NK-92 (cell line): Measurements from ENCODE around the gene N4BP2.
"Not testable (repeated sequence)": the region's sequence is repeated elsewhere in the genome, so short reads cannot be mapped to it uniquely, and the experiment has no call there.

Experiments used
- DNase-seq: peaks from one replicate; lab custom pipeline; 2025; ENCODE audit not compliant: unreplicated experiment; lab: John Stamatoyannopoulos, UW

The N4BP2 gene

GRCh38 chr4:40087799-40088366 is 31.2 kb downstream of the N4BP2 start:
- DNase-seq: no peak

DNA sequence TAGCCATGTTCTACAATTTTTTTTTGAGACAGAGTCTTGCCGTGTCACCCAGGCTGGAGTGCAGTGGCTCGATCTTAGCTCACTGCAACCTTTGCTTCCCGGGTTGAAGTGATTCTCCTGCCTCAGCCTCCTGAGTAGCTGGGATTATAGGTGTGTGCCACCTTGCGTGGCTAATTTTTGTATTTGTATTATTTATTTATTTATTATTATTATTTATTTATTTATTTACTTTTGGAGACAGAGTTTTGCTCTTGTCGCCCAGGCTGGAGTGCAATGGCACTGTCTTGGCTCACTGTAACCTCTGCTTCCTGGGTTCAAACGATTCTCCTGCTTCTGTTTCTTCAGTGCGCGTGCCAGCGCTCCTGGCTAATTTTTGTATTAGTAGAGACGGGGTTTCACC is 36.8 kb downstream of the N4BP2 start:
- DNase-seq: not testable (repeated sequence)

DNA sequence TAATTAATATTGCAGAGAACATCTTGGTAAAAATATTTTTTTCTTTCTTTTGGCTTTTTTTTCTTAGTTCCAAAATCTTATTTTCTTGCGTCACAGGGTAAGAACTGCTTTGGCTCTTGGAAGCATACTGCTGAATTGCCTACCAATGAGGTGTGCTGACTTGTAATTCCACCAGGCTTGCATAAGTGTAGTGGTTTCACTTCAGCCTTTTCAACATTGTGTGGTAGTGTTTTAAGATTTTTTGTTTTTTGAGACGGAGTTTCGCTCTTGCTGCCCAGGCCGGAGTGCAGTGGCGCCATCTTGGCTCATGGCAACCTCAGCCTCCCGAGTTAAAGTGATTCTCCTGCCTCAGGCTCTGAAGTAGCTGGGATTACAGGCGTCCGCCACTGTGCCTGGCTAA is 42.4 kb downstream of the N4BP2 start:
- DNase-seq: no peak

- DNase-seq: not testable (repeated sequence)
These were observed 50.5 kb downstream of the N4BP2 start for GRCh38 chr4:40107150-40107549.

GRCh38 chr4:40112027-40112792 is 55.6 kb downstream of the N4BP2 start:
- DNase-seq: no peak

DNA sequence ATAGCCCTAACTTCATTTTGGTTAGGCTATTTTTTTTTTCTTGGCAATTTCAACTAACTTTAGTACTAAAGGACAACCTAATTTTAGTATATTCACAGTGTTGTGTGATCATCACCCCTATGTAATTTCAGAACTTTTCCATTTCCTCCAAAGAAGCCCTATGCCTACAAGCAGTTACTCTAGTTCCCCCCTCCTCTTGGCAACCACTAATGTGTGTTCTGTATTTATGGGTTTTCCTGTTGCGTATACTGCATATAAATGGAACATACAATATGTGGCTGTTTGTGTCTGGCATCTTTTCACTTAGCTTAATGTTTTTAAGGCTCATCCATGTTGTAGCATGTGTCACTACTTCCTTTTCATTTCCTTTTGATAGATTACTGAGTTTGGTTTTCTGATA is 57.6 kb downstream of the N4BP2 start:
- DNase-seq: no peak

GRCh38 chr4:40118861-40119260 is 62.2 kb downstream of the N4BP2 start:
- no peak for DNase-seq

- no peak for DNase-seq
These were observed 62.7 kb downstream of the N4BP2 start for GRCh38 chr4:40119344-40119743.

- no peak for DNase-seq
These were observed 64.9 kb downstream of the N4BP2 start for GRCh38 chr4:40121515-40121914.

DNA sequence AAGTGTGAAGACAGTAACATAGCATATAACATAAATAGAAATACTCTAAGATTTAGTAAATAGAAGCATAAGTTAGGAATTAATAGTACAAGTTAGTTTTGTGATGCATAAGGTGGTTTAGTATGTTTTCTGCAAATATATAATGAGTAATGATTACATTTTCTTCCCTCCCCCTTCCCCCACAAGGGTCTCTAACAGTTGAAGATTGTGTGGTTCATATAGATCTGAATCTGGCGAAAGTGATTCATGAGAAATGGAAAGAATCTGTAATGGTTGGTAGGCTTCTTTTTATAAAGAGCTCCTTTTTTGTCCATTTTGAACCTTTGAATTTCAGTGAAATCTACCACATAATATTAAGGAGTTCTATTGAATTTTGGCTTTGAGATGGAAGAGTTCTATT is 66.3 kb downstream of the N4BP2 start:
- DNase-seq: no peak

GRCh38 chr4:40124690-40125089 is 68.0 kb downstream of the N4BP2 start:
- DNase-seq: no peak

DNA sequence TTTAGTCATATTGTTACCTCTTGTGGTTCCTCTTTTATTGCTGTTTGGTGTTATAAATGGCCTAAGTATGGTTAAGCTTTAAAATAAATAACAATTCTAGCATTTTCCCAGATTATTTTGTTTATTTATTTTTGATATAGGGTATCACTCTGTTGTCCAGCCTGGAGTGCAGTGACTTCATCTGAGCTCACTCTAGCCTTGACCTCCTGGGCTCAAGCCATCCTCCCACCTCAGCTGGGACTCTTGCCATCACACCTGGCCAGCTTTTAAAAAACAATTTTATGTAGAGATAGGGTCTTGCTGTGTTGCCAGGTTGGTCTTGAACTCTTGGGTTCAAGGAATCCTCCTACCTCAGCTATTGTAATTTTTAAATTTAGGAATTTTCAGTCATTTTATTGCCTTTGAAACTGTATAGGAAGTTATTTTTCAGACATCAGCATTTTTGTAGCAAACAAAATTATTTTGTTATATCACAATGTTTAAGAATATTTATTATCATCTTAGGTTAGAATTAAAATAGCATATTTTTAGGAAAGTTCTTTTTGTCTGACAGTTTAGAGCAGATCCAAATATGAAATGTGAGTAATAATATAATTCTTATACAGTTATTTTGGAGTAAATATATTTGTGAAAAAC is 73.9 kb downstream of the N4BP2 start:
- no peak for DNase-seq

GRCh38 chr4:40132816-40133215 is 76.2 kb downstream of the N4BP2 start:
- DNase-seq: no peak

- no peak for DNase-seq
These were observed 77.7 kb downstream of the N4BP2 start for GRCh38 chr4:40134206-40134917.

DNA sequence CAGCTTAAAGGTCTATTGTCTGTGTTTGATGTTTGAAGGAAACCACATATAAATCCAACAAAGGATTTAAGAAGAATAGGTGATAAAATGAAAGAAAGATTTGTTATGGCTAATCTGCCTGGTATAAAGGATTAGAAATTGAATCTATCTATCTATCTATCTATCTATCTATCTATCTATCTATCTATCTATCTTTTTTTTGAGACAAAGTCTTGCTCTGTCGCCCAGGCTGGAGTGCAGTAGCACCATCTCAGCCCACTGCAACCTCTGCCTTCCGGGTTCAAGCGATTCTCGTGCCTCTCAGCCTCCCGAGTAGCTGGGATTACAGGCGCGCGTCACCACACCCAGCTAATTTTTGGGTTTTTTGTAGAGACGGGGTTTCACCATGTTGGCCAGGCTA is 79.6 kb downstream of the N4BP2 start:
- not testable (repeated sequence) for DNase-seq

DNA sequence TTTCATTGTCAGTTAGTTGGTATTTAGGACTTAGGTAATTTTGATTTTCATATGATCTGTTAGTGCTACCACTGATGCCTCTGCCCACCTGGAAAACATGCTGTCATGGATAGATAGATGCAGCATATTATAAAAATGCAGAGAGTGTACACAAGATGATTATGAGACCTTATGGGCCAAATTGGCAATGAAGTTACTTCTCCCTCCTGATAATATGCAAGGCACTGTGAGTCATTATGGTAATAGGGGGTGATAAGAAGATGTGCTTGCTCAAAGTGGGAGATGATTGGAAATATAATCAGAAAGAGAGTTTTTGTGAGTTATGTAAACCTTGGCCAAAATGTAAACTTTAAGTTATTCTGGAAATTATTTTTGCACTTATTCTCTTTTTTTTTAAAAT is 83.5 kb downstream of the N4BP2 start:
- DNase-seq: no peak

GRCh38 chr4:40140597-40140996 is 83.9 kb downstream of the N4BP2 start:
- DNase-seq: not testable (repeated sequence)

DNA sequence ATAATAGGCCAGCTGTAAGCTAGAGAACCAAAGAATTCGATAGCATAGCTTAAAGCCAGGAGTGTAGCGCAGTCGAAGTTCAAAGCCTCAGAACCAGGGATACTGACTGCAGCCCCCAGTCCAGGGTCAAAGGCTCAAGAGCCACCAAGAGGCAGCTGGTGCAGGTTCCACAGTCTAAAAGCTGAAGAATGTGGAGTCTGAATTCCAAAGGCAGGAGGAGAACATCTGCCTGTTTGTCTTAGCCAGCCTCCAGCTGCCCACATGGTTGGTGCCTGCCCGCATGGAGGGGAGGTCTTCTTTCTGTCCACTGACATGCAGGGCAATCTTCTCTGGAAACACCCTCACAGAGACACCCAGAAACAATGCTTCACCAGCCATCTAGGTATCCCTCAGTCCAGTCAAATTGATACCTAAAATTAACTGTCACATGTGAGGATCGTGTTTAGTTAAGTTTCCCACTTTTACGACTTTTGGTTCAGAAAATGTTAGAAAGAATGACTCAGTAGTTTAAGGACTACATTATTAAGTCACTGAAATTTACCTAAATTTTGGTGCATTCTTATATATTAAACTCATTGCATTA is 87.4 kb downstream of the N4BP2 start:
- DNase-seq: no peak

DNA sequence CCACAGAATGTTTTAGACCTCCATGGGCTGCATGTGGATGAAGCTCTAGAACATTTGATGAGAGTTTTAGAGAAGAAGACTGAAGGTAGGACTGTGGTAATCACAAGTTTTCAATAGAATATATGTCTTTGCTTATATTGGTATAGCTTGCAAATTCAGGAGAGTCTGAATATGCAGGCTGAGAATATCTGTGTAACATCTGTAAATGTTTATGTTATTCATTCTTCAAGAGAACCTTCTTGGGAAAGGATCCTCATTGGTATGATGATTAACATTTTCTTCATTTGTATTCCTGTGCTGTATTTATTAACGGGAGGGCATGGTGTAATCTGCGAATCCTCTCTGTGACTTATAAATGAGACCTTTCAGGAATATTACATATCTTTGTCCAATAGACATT is 88.1 kb downstream of the N4BP2 start:
- no peak for DNase-seq

DNA sequence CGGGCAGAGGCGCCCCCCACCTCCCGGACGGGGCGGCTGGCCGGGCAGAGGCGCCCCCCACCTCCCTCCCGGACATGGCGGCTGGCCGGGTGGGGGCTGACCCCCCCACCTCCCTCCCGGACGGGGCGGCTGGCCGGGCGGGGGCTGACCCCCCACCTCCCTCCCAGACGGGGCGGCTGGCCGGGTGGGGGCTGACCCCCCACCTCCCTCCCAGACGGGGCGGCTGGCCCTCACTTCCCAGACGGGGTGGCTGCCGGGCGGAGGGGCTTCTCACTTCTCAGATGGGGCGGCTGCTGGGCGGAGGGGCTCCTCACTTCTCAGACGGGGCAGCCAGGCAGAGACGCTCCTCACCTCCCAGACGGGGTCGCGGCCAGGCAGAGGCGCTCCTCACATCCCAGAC is 90.8 kb downstream of the N4BP2 start:
- DNase-seq: not testable (repeated sequence)

- no peak for DNase-seq
These were observed 93.3 kb downstream of the N4BP2 start for GRCh38 chr4:40149960-40150385.
